Progenitor cell of endocrine pancreas (in vitro differentiated cells): ENCODE measurements around the gene HCFC1R1. TPM values are rescaled to one million over a fixed set of nuclear protein-coding genes. Genes with fewer than 3 reads are reported as not detected.
"Not testable (repeated sequence)": the region's sequence is repeated elsewhere in the genome, so short reads cannot be mapped to it uniquely, and the experiment has no call there.

Source experiments
- DNase-seq: peaks from one replicate; pipeline ENCODE4 v3.0.0; 2021; ENCODE audit warnings: low spot score; ENCODE audit not compliant: unreplicated experiment
- H3K27ac Mint-ChIP-seq: 2 replicates; pipeline ENCODE4 v1.8.0; 2021; ENCODE audit warnings: mild to moderate bottlenecking, moderate library complexity, mixed read lengths
- H3K27me3 Mint-ChIP-seq: 2 replicates; pipeline ENCODE4 v1.8.0; 2021; ENCODE audit warnings: mixed read lengths
- H3K36me3 Mint-ChIP-seq: 2 replicates; pipeline ENCODE4 v1.8.0; 2022; ENCODE audit warnings: mixed read lengths; ENCODE audit not compliant: insufficient read depth
- H3K4me1 Mint-ChIP-seq: 2 replicates; pipeline ENCODE4 v1.8.0; 2021; ENCODE audit warnings: low read depth, mixed read lengths
- H3K4me3 Mint-ChIP-seq: 2 replicates; pipeline ENCODE4 v1.8.0; 2021; ENCODE audit warnings: low read depth, mild to moderate bottlenecking, moderate library complexity, mixed read lengths
- H3K9me3 Mint-ChIP-seq: 2 replicates; pipeline ENCODE4 v1.8.0; 2021; ENCODE audit warnings: low read depth, mixed read lengths
- CTCF ChIP-seq: fragments of 200-600 bp; sonication (generic); IDR thresholded peaks from one replicate; pipeline ENCODE4 v1.5.0; 2021; ENCODE audit warnings: antibody characterized with exemption, mild to moderate bottlenecking; ENCODE audit not compliant: unreplicated experiment
- total RNA-seq: library from RNA; stranded (reverse); gene quantifications from 2 replicates; pipeline ENCODE4 v1.2.1, GENCODE V29; 2021

Gene HCFC1R1
- total RNA-seq, 1 donor from 2014 or later: 22.4 TPM

GRCh38 chr16:3070608-3071111 lies 46.9 kb upstream of the HCFC1R1 start:
- no peak for DNase-seq
- no peaks in the 10 kb centered on the region for H3K4me1 Mint-ChIP-seq
- no peak for TF ChIP-seq CTCF
- H3K4me3 Mint-ChIP-seq: no peak overlapping the region
- H3K27me3 Mint-ChIP-seq: peaks cover 40% of the 10 kb centered on the region
- no peak overlapping the region for H3K27ac Mint-ChIP-seq
- no peaks in the 10 kb centered on the region for H3K36me3 Mint-ChIP-seq
- H3K9me3 Mint-ChIP-seq: no peaks in the 10 kb centered on the region

- not testable (repeated sequence) for H3K27ac Mint-ChIP-seq, H3K9me3 Mint-ChIP-seq, H3K36me3 Mint-ChIP-seq, H3K4me3 Mint-ChIP-seq, DNase-seq, H3K4me1 Mint-ChIP-seq
- H3K27me3 Mint-ChIP-seq: peaks cover 29% of the 10 kb centered on the region
Observed at GRCh38 chr16:3069146-3069545, 45.4 kb upstream of the HCFC1R1 start.

GRCh38 chr16:3068487-3068886 lies 44.7 kb upstream of the HCFC1R1 start:
- Mint-ChIP-seq H3K27me3 (peaks cover 26% of the 10 kb centered on the region), H3K4me3 (no peak overlapping the region), H3K36me3 (no peaks in the 10 kb centered on the region), H3K4me1 (no peaks in the 10 kb centered on the region), H3K27ac (no peak overlapping the region), H3K9me3 (no peaks in the 10 kb centered on the region)
- DNase-seq: no peak
- no peak for TF ChIP-seq CTCF

- no peak for DNase-seq
- Mint-ChIP-seq H3K4me3 (no peak overlapping the region), H3K27me3 (peaks cover 27% of the 10 kb centered on the region), H3K4me1 (no peaks in the 10 kb centered on the region), H3K9me3 (no peaks in the 10 kb centered on the region), H3K36me3 (no peaks in the 10 kb centered on the region), H3K27ac (no peak overlapping the region)
- TF ChIP-seq CTCF: no peak
Observed at GRCh38 chr16:3066440-3066748, 42.7 kb upstream of the HCFC1R1 start.

- no peak overlapping the region for H3K27ac Mint-ChIP-seq
- H3K4me3 Mint-ChIP-seq: no peak overlapping the region
- no peak for DNase-seq
- no peaks in the 10 kb centered on the region for H3K36me3 Mint-ChIP-seq
- H3K4me1 Mint-ChIP-seq: no peaks in the 10 kb centered on the region
- peaks cover 24% of the 10 kb centered on the region for H3K27me3 Mint-ChIP-seq
- no peak for TF ChIP-seq CTCF
- H3K9me3 Mint-ChIP-seq: no peaks in the 10 kb centered on the region
Observed at GRCh38 chr16:3065742-3066439, 42.1 kb upstream of the HCFC1R1 start.

GRCh38 chr16:3065069-3065741 lies 41.5 kb upstream of the HCFC1R1 start, which contains the start of gene IL32:
TSS of gene IL32 (plus strand) at chr16:3065640. CDS start at chr16:3065812, 172 bp downstream.
- no peaks in the 10 kb centered on the region for H3K4me1 Mint-ChIP-seq
- no peaks in the 10 kb centered on the region for H3K36me3 Mint-ChIP-seq
- H3K9me3 Mint-ChIP-seq: no peaks in the 10 kb centered on the region
- peak within 1 kb of the TSS; percentile 73 for H3K27ac Mint-ChIP-seq
- peaks cover 29% of the 10 kb centered on the region for H3K27me3 Mint-ChIP-seq
- no peak within 1 kb of the TSS for H3K4me3 Mint-ChIP-seq
- DNase-seq: no peak
- no peak for TF ChIP-seq CTCF
